Measurements from ENCODE around the gene ABHD12.

The ABHD12 gene

GRCh38 chr20:25252686-25253421 lies 137.8 kb downstream of the ABHD12 start:
- H3K9me3 Mint-ChIP-seq = no peaks in the 10 kb centered on the region
- H3K27me3 Mint-ChIP-seq = no peaks in the 10 kb centered on the region
- peak overlapping the region; percentile 26 for H3K27ac Mint-ChIP-seq
- H3K36me3 Mint-ChIP-seq (ENCODE audit: low read depth) = peaks cover 20% of the 10 kb centered on the region
- H3K4me1 Mint-ChIP-seq (ENCODE audit: low read depth) = peaks cover 55% of the 10 kb centered on the region
- H3K4me3 Mint-ChIP-seq = no peak overlapping the region

- H3K36me3 Mint-ChIP-seq (ENCODE audit: low read depth) = peaks cover 20% of the 10 kb centered on the region
- H3K4me1 Mint-ChIP-seq (ENCODE audit: low read depth) = peaks cover 52% of the 10 kb centered on the region
- H3K9me3 Mint-ChIP-seq = no peaks in the 10 kb centered on the region
- no peak overlapping the region for H3K4me3 Mint-ChIP-seq
- H3K27ac Mint-ChIP-seq = peak overlapping the region; percentile 52
- H3K27me3 Mint-ChIP-seq = no peaks in the 10 kb centered on the region
Measured at GRCh38 chr20:25252230-25252651, 138.4 kb downstream of the ABHD12 start.

- Mint-ChIP-seq H3K36me3 (ENCODE audit: low read depth) (peaks cover 20% of the 10 kb centered on the region), H3K27me3 (peaks cover 4% of the 10 kb centered on the region), H3K4me1 (ENCODE audit: low read depth) (peaks cover 55% of the 10 kb centered on the region), H3K4me3 (no peak overlapping the region), H3K9me3 (no peaks in the 10 kb centered on the region), H3K27ac (no peak overlapping the region)
Measured at GRCh38 chr20:25251558-25251957, 139.1 kb downstream of the ABHD12 start.

- H3K9me3 Mint-ChIP-seq = no peaks in the 10 kb centered on the region
- H3K27me3 Mint-ChIP-seq = peaks cover 10% of the 10 kb centered on the region
- H3K4me1 Mint-ChIP-seq (ENCODE audit: low read depth) = peaks cover 60% of the 10 kb centered on the region
- H3K27ac Mint-ChIP-seq = no peak overlapping the region
- no peak overlapping the region for H3K4me3 Mint-ChIP-seq
- H3K36me3 Mint-ChIP-seq (ENCODE audit: low read depth) = peaks cover 20% of the 10 kb centered on the region
Measured at GRCh38 chr20:25251019-25251418, 139.6 kb downstream of the ABHD12 start.

GRCh38 chr20:25250508-25250907 lies 140.1 kb downstream of the ABHD12 start:
- Mint-ChIP-seq H3K4me3 (peak overlapping the region; percentile 93), H3K36me3 (ENCODE audit: low read depth) (peaks cover 20% of the 10 kb centered on the region), H3K27me3 (peaks cover 10% of the 10 kb centered on the region), H3K4me1 (ENCODE audit: low read depth) (peaks cover 61% of the 10 kb centered on the region), H3K27ac (no peak overlapping the region), H3K9me3 (no peaks in the 10 kb centered on the region)
